B cell (primary cell): ENCODE data around the gene ZNF23. TPM values are rescaled to one million over a fixed set of nuclear protein-coding genes. Genes with fewer than 3 reads are reported as not detected.

Experiments
- ATAC-seq: fragments of 200-7000 bp; cut with Tn5 transposase; one replicate; pipeline ENCODE4 v1.10.0; 2021; ENCODE audit warnings: low read depth, mild to moderate bottlenecking, moderate number of reproducible peaks, moderate library complexity
- CTCF ChIA-PET: fragments of 350-600 bp; sonication (Branson Sonifier 250); formaldehyde crosslinking; loops from one replicate; lab custom pipeline; 2021; ENCODE audit warnings: antibody characterized with exemption, inconsistent platforms; lab: Charles Lee
- POLR2A ChIA-PET: fragments of 350-600 bp; sonication (Branson Sonifier 250); formaldehyde crosslinking; loops from one replicate; lab custom pipeline; 2021; ENCODE audit warnings: antibody characterized with exemption; lab: Charles Lee
- DNase-seq: peaks from one replicate; pipeline ENCODE4 v3.0.0; 2013
- H2AFZ ChIP-seq: 2 replicates; pipeline ENCODE4 v1.6.1; 2012; ENCODE audit warnings: mild to moderate bottlenecking, low read depth, low read length; ENCODE audit not compliant: insufficient read depth, poor library complexity, severe bottlenecking
- H3K27ac ChIP-seq, 2 donors: 1 replicate in 1 of 2; 2 replicates in 1 of 2; pipeline ENCODE4 v1.5.1; 2012 to 2013; ENCODE audit warnings: low read length in 2 of 2, mild to moderate bottlenecking in 2 of 2, moderate library complexity in 1 of 2
- H3K27me3 ChIP-seq, 4 experiments: fragments of 200-600 bp in 1 of 4; sonication (generic) in 1 of 4; replicated peaks in 1 of 4; 1 replicate in 2 of 4; 2 replicates in 2 of 4; pipeline versions ENCODE4 v1.6.1 to v1.7.0; 2013 to 2016; ENCODE audit warnings: low read length in 3 of 4, mild to moderate bottlenecking in 2 of 4, mixed read lengths in 1 of 4, moderate library complexity in 1 of 4; ENCODE audit not compliant: insufficient read depth in 4 of 4, control insufficient read depth in 3 of 4; ENCODE audit errors: control extremely low read depth in 1 of 4
- H3K36me3 ChIP-seq, 2 experiments: replicated peaks in 1 of 2; 1 replicate in 1 of 2; 2 replicates in 1 of 2; pipeline versions ENCODE4 v1.6.1 to v1.7.1; 2013; ENCODE audit warnings: low read length in 1 of 2; ENCODE audit not compliant: insufficient read depth in 2 of 2, control insufficient read depth in 1 of 2; ENCODE audit errors: control extremely low read depth in 1 of 2, extremely low read depth in 1 of 2
- H3K4me1 ChIP-seq, 2 donors: fragments of 200-600 bp in 1 of 2; sonication (generic) in 1 of 2; 1 replicate in 1 of 2; 2 replicates in 1 of 2; pipeline versions ENCODE4 v1.5.1 to v1.6.1; 2013 to 2017; ENCODE audit warnings: low read length in 2 of 2; ENCODE audit not compliant: control insufficient read depth in 2 of 2, insufficient read depth in 2 of 2
- H3K4me2 ChIP-seq: replicated peaks from 2 replicates; pipeline ENCODE3; 2012; ENCODE audit warnings: mild to moderate bottlenecking, low read depth, low read length; ENCODE audit not compliant: poor library complexity, severe bottlenecking
- H3K4me3 ChIP-seq, 5 experiments: fragments of 200-600 bp in 1 of 5; sonication (generic) in 1 of 5; 1 replicate in 3 of 5; 2 replicates in 2 of 5; pipeline versions ENCODE4 v1.5.1 to v1.7.0; 2011 to 2016; ENCODE audit warnings: low read length in 4 of 5, mild to moderate bottlenecking in 4 of 5, low read depth in 2 of 5, control low read depth in 1 of 5, moderate library complexity in 1 of 5; ENCODE audit not compliant: insufficient read depth in 1 of 5; ENCODE audit errors: control extremely low read depth in 1 of 5, extremely low read depth in 1 of 5
- H3K79me2 ChIP-seq: fragments of 200-600 bp; sonication (generic); one replicate; pipeline ENCODE4 v1.6.0; 2016; ENCODE audit warnings: low read length; ENCODE audit not compliant: control insufficient read depth, insufficient read depth
- H3K9ac ChIP-seq: fragments of 200-600 bp; sonication (generic); 2 replicates; pipeline ENCODE4 v1.6.1; 2017; ENCODE audit warnings: mild to moderate bottlenecking, low read length, moderate library complexity
- H3K9me3 ChIP-seq, 3 donors: one replicate each; pipeline versions ENCODE4 v1.6.1 to v1.7.1; 2013; ENCODE audit warnings: low read length in 2 of 3; ENCODE audit not compliant: control insufficient read depth in 2 of 3, insufficient read depth in 1 of 3; ENCODE audit errors: control extremely low read depth in 1 of 3
- H4K20me1 ChIP-seq: 2 replicates; pipeline ENCODE4 v1.6.0; 2012; ENCODE audit warnings: mild to moderate bottlenecking, low read length; ENCODE audit not compliant: insufficient read depth, control insufficient read depth, poor library complexity, severe bottlenecking
- H3K27ac Mint-ChIP-seq: one replicate; pipeline ENCODE4 v1.8.0; 2021; ENCODE audit warnings: mixed read lengths
- H3K27me3 Mint-ChIP-seq: one replicate; pipeline ENCODE4 v1.8.0; 2021; ENCODE audit warnings: mixed read lengths
- H3K4me1 Mint-ChIP-seq: one replicate; pipeline ENCODE4 v1.8.0; 2021; ENCODE audit warnings: mixed read lengths
- H3K4me3 Mint-ChIP-seq: one replicate; pipeline ENCODE4 v1.8.0; 2021; ENCODE audit warnings: mixed read lengths
- H3K9me3 Mint-ChIP-seq: one replicate; pipeline ENCODE4 v1.8.0; 2022; ENCODE audit warnings: mixed read lengths; ENCODE audit not compliant: insufficient read depth
- CTCF ChIP-seq: fragments of 200-600 bp; IDR thresholded peaks from one replicate; pipeline ENCODE4 v1.8.0; 2022; ENCODE audit warnings: antibody characterized with exemption, mild to moderate bottlenecking
- EZH2 ChIP-seq: IDR thresholded peaks from 2 replicates; pipeline ENCODE4 v1.6.1; 2012; ENCODE audit warnings: borderline replicate concordance, low read depth, mild to moderate bottlenecking, moderate library complexity, low read length; ENCODE audit not compliant: insufficient read depth, poor library complexity, severe bottlenecking
- WGBS: methylation state at CpG from one replicate; pipeline ENCODE4 v1.1.5; 2013; ENCODE audit warnings: missing lambda C conversion rate; ENCODE audit not compliant: insufficient coverage; 5-methylcytosine and 5-hydroxymethylcytosine counted together
- intact Hi-C: fragments of 100-400 bp; cut with micrococcal nuclease; formaldehyde crosslinking; loops from one replicate; pipeline ENCODE4 v1.10.0; 2022
- polyA plus RNA-seq: library from polyadenylated mRNA; depleted of rRNA; stranded (reverse); fragments of >200 nt; gene quantifications from 2 replicates; pipeline ENCODE4 v1.2.3, GENCODE V29; 2012
- total RNA-seq, 2 donors: library from RNA; stranded (reverse); fragments of 120-200 nt in 1 of 2; gene quantifications; 1 replicate in 1 of 2; 2 replicates in 1 of 2; pipeline versions ENCODE4 v1.2.3 to v1.2.4, GENCODE V29; 2013 to 2022

Gene ZNF23
- total and polyA plus RNA-seq, 2 donors (not counting 1 experiment from before 2014, with no cell fraction given), result 8.4 to 15.0 TPM

DNA sequence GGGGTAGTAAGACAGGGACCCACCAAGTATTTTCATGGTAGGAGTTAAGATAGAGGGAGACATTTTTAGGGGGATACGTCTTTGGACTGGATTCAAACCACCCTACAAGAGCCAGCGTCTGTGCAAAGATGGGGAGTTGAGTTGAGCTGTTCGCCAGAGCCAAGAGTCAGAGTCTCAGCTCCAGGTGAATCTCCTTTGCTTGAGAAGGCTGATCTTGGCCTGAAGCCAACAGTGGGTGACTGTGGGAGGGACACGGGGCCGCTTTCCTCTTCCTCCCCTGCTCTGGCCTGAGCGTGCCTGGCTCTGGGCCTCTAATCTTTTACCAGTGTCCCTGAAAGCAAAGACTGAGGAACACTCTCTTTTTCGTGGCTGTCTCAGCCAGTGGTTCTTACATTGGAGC lies 25.6 kb downstream of the ZNF23 start:
- DNase-seq, result no peak
- Mint-ChIP-seq H3K27me3 (peaks cover 33% of the 10 kb centered on the region), H3K4me3 (no peak overlapping the region), H3K4me1 (no peaks in the 10 kb centered on the region), H3K27ac (no peak overlapping the region), H3K9me3 (no peaks in the 10 kb centered on the region)
- peaks cover 0 to 9% (median 0%) of the 10 kb centered on the region in 3 donors for H3K9me3 ChIP-seq
- peaks cover 0 to 14% (median 2%) of the 10 kb centered on the region in 4 experiments for H3K27me3 ChIP-seq
- CTCF ChIA-PET, result interaction anchor here (1.0 to 1.4 kb wide), 2 partner anchors 24 to 175 kb away, joined by 3 read pairs; no protein-coding TSS in a partner anchor
- H2AFZ ChIP-seq, result no peak overlapping the region
- H4K20me1 ChIP-seq, result no peaks in the 10 kb centered on the region
- TF ChIP-seq CTCF (no peak), EZH2 (no peak)
- WGBS, result 60% methylated on average over 5 of the region's 7 CpGs
- POLR2A ChIA-PET, result no interaction called here
- H3K4me2 ChIP-seq, result no peak overlapping the region
- no peak overlapping the region for H3K27ac ChIP-seq
- intact Hi-C loops, result no loop called here
- H3K9ac ChIP-seq, result no peak overlapping the region
- no peak overlapping the region for H3K4me3 ChIP-seq
- ATAC-seq, result no peak
- H3K4me1 ChIP-seq, result no peaks in the 10 kb centered on the region
- H3K36me3 ChIP-seq, result no peaks in the 10 kb centered on the region
- no peaks in the 10 kb centered on the region for H3K79me2 ChIP-seq

GRCh38 chr16:71432906-71433305 lies 29.1 kb downstream of the ZNF23 start:
- no peak overlapping the region for H3K4me3 Mint-ChIP-seq
- H3K36me3 ChIP-seq, result no peaks in the 10 kb centered on the region
- intact Hi-C loops, result no loop called here
- CTCF ChIA-PET, result interaction anchor here (1.1 to 4.1 kb wide), 2 partner anchors 21 to 67 kb away, joined by 4 to 20 read pairs; no protein-coding TSS in a partner anchor
- H3K4me1 ChIP-seq, result no peaks in the 10 kb centered on the region
- peaks cover 0 to under 1% (median 0%) of the 10 kb centered on the region in 3 donors for H3K9me3 ChIP-seq
- no peaks in the 10 kb centered on the region for H3K4me1 Mint-ChIP-seq
- H3K9me3 Mint-ChIP-seq, result no peaks in the 10 kb centered on the region
- DNase-seq (no peak), ATAC-seq (no peak)
- no peak overlapping the region for H3K4me2 ChIP-seq
- no peak overlapping the region for H3K9ac ChIP-seq
- H3K27me3 ChIP-seq, result peaks cover 0 to 14% (median 5%) of the 10 kb centered on the region in 4 experiments
- no peaks in the 10 kb centered on the region for H4K20me1 ChIP-seq
- H3K79me2 ChIP-seq, result no peaks in the 10 kb centered on the region
- H2AFZ ChIP-seq, result no peak overlapping the region
- no peak for TF ChIP-seq CTCF
- TF ChIP-seq EZH2, result no peak
- H3K4me3 ChIP-seq, result no peak overlapping the region
- H3K27ac Mint-ChIP-seq, result no peak overlapping the region
- POLR2A ChIA-PET, result no interaction called here
- H3K27me3 Mint-ChIP-seq, result peaks cover 44% of the 10 kb centered on the region
- 78% methylated on average over 3 of the region's 6 CpGs for WGBS
- H3K27ac ChIP-seq, result no peak overlapping the region
